RPMI8226 (cell line): ENCODE data around the gene DRICH1.
"Not testable (repeated sequence)": the region's sequence is repeated elsewhere in the genome, so short reads cannot be mapped to it uniquely, and the experiment has no call there.

Source experiments
- DNase-seq: peaks from one replicate; pipeline ENCODE4 v3.0.0-alpha.2; 2015

Gene DRICH1

GRCh38 chr22:23632178-23632577 lies at the start of gene DRICH1:
Gene DRICH1 (minus strand): TSS chr22:23632321. CDS start chr22:23632023, 298 bp downstream.
- no peak for DNase-seq

- no peak for DNase-seq
These were observed 49.1 kb upstream of the DRICH1 start for GRCh38 chr22:23681026-23681809.

- DNase-seq, result no peak
These were observed 46.0 kb upstream of the DRICH1 start for GRCh38 chr22:23678133-23678532.

GRCh38 chr22:23677701-23677995 lies 45.5 kb upstream of the DRICH1 start:
- no peak for DNase-seq

DNA sequence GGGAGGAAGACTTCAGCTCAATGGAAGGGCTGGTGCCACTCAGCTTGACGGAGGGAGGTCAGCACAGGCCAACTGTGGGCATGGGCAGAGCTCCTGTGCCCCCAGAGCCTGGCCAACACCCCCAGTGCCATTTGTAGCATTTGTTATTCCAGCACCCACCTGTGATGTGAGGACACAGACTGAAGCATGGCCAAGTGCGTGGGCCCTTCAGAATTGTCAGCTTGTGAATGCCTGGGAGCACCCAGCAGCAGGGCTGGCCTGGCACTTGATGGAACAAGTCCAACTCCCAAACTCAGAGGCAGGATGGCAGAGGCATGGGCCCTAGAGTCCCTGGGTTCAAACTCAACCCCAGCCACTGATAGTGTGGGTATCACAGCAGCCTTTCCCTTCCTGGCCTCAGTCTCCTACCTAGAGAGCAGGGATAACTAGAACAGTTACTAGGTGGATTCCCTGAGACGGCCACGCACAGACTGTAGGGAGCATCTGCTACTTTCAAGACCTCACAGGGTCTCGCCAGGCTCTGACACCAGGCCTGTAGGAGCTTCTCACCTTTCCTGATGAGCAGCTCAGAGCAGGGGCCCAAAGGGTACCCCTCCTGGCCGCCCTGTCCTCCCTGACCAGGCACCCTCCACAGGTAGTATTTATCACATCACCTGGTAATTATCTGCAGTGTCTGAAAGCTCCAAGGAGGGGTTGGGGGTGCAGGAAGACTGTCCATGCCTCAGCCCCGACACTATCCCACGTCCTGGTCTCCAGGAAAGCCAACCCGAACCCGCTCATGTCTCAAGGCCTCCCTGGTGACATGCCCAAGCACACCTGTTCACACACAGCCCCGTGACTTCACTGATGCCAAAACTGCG lies 45.0 kb upstream of the DRICH1 start:
- not testable (repeated sequence) for DNase-seq

- DNase-seq, result no peak
These were observed 43.6 kb upstream of the DRICH1 start for GRCh38 chr22:23675502-23676415.

DNA sequence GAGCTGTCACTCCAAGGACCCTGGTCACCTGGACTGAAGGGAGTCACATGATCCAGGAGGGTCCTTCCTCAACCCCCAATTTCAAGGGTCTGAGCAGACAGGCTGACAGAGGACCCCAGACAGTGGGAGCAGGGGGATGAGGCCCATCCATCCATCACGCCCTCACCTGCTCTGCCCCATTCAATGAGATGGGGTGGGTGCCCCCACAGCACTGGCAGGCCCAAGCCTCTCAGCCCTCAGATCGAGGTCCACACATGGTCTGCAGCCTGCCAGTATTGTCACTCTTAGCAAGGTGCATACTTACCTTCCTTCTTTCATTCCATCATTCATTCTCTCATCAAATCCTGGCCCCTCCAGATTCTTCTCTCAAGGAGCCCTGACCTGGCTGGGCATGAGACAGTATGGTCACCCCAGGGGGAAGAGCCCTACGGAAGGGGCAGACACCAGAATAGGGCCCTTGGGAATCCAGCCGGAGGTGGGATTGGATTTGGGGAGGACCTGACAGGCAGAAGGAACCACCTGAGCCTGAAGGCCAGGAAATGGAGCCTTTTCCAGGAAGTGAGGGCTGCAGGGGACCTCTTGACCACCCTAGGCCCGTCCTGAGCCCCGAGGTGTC lies 42.9 kb upstream of the DRICH1 start:
- DNase-seq, result not testable (repeated sequence)

- DNase-seq, result no peak
These were observed 41.9 kb upstream of the DRICH1 start for GRCh38 chr22:23673826-23674690.

DNA sequence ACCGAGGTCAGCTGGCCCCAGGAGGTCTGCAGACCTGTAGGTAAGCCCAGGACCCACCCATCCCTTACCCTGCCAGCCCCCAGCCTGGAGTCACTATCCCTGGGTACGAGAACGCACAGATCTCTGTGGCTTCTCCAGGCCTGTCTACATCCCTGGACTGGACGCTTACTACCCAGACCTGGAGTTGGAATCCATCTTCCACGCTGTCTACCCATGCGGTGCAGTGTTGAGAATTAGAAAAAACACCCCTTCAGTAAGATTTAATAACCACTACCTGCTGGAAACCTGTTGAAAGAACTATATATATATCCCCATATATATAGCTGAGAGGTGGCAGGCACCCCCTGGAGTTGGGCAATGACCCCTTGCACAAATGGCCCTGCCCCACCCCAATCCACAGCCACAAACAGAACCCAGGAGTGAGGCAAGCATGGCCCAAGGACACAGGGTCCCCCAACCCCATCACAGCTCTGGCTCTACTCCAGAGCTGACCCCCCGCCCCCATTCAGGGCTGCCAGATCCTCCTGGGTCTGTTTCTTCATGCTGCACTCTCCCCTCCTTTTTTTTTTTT lies 41.0 kb upstream of the DRICH1 start:
- DNase-seq, result no peak

GRCh38 chr22:23672307-23673049 lies 40.4 kb upstream of the DRICH1 start:
- DNase-seq, result not testable (repeated sequence)

- DNase-seq, result not testable (repeated sequence)
These were observed 39.3 kb upstream of the DRICH1 start for GRCh38 chr22:23671387-23671786.

- no peak for DNase-seq
These were observed 38.5 kb upstream of the DRICH1 start for GRCh38 chr22:23670378-23671295.

DNA sequence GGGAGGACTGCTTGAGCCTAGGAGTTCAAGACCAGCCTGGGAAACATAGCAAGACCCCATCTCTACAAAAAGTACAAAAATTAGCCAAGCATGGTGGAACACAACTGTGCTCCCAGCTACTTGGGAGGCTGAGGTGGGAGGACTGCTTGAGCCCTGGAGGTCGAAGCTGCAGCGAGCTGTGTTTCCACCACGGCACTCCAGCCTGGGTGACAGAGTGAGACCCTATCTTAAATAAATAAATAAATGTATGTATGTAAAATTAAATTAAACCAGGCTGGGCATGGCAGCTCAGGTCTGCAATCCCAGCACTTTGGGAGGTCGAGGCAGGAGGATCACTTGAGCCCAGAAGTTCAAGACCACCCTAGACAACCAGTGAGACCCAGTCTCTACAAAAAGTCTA lies 28.3 kb upstream of the DRICH1 start:
- not testable (repeated sequence) for DNase-seq

DNA sequence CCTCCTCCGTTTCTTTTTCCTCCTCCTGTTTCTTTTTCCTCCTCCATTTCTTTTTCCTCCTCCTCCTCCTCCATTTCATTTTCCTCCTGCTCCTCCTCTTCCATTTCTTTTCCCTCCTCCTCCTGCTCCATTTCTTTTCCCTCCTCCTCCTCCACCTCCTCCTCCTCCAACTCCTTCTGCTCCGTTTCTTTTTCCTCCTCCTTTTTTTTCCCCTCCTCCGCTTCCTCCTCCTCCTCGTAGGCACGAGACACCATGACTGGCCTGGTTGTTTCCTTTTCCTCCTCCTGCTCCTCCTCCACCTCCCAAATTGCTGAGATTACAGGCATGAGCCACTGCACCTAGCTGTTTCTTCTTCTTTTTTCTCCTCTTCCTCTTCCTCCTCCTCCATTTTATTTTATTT lies 25.6 kb upstream of the DRICH1 start:
- no peak for DNase-seq

- DNase-seq, result no peak
These were observed 23.9 kb upstream of the DRICH1 start for GRCh38 chr22:23655891-23656475.

- DNase-seq, result no peak
These were observed 20.6 kb upstream of the DRICH1 start for GRCh38 chr22:23652711-23653110.

GRCh38 chr22:23652286-23652685 lies 20.2 kb upstream of the DRICH1 start:
- no peak for DNase-seq

GRCh38 chr22:23651676-23652075 lies 19.6 kb upstream of the DRICH1 start:
- no peak for DNase-seq

DNA sequence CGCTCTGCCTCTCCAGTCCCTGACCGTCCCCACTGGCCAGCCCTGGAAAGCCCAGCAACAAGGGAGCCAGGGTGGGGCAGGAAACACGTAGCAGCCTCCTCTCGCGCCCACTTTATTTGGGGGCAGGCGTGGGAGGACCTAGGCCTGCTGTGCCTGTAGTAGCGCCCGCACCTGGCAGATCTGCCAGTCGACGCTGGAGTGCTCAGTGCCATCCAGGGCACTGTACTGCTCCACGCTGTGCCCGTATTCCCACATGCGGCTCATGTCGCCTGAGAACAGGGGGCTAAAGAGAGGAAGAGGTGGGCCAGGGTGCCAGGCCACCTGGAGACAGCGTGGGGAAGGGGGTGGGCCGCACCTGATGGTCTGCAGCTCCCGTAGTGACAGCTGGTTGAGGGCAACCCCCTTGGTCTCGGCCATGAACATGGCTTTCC lies 17.0 kb upstream of the DRICH1 start:
- DNase-seq, result no peak
